A549 (cell line): ENCODE results near the gene RERE. TPM values are rescaled to one million over a fixed set of nuclear protein-coding genes. Genes with fewer than 3 reads are reported as not detected.

Experiments used
- ATAC-seq, 2 experiments: fragments of 200-7000 bp in 1 of 2; fragments of >200 bp in 1 of 2; cut with Nextera tagmentation in 1 of 2; cut with Tn5 transposase in 1 of 2; 3 replicates each; pipeline versions ENCODE4 v1.8.0 to v1.9.1; 2018 to 2020; ENCODE audit warnings: mild to moderate bottlenecking in 1 of 2, moderate library complexity in 1 of 2
- CTCF ChIA-PET: fragments of 300-600 bp; sonication (Branson Sonifier 250); formaldehyde crosslinking; extraction: SDS; loops from one replicate; lab custom pipeline; 2021; ENCODE audit warnings: antibody characterized with exemption, inconsistent platforms; lab: Yijun Ruan, JAX
- POLR2A ChIA-PET: fragments of 350-600 bp; formaldehyde crosslinking; extraction: SDS; loops from one replicate; lab custom pipeline; 2021; ENCODE audit warnings: antibody characterized with exemption, inconsistent platforms; lab: Yijun Ruan, JAX
- DNase-seq, 2 experiments: peaks; one replicate each; pipeline versions ENCODE4 v3.0.0 to v3.0.0-alpha.2; 2011 to 2016; ENCODE audit warnings: low read depth in 1 of 2, low spot score in 1 of 2
- FAIRE-seq: peaks from 2 replicates; lab custom pipeline; 2011; peaks lifted over from hg19 to GRCh38; lab: Jason Lieb, UNC
- H3K27ac ChIP-seq, 2 experiments: fragments of >200 bp; sonication (Bioruptor Twin); formaldehyde crosslinking; 3 replicates each; pipeline ENCODE4 v1.5.1; 2016 to 2017
- H3K4me1 ChIP-seq: fragments of >200 bp; sonication (Bioruptor Twin); formaldehyde crosslinking; 3 replicates; pipeline ENCODE4 v1.6.1; 2016
- H3K4me2 ChIP-seq: fragments of >200 bp; sonication (Bioruptor Twin); formaldehyde crosslinking; 3 replicates; pipeline ENCODE4 v1.6.1; 2016
- H3K4me3 ChIP-seq: fragments of >200 bp; sonication (Bioruptor Twin); formaldehyde crosslinking; 3 replicates; pipeline ENCODE4 v1.5.1; 2016
- H3K9me3 ChIP-seq: fragments of >200 bp; sonication (Bioruptor Twin); formaldehyde crosslinking; 3 replicates; pipeline ENCODE4 v1.6.1; 2016
- CBX2 ChIP-seq: fragments of 200-600 bp; sonication (generic); IDR thresholded peaks from 2 replicates; pipeline ENCODE4 v1.6.1; 2016; ENCODE audit warnings: low read depth, mild to moderate bottlenecking, borderline replicate concordance
- CBX8 ChIP-seq: fragments of 200-600 bp; sonication (generic); IDR thresholded peaks from 2 replicates; pipeline ENCODE4 v1.6.1; 2016
- CHD2 ChIP-seq: fragments of 150-350 bp; IDR thresholded peaks from 2 replicates; pipeline ENCODE4 v1.6.1; 2014; ENCODE audit warnings: low read length; ENCODE audit not compliant: partially characterized antibody
- FOSL2 ChIP-seq, 2 experiments: fragments of 450-650 bp in 1 of 2; fragments of >200 bp in 1 of 2; sonication (Bioruptor Twin) in 1 of 2; formaldehyde crosslinking; IDR thresholded peaks; 2 replicates each; pipeline versions ENCODE4 v1.5.0 to v1.6.1; 2016 to 2020; ENCODE audit warnings: mild to moderate bottlenecking in 1 of 2, moderate library complexity in 1 of 2
- FOXS1 ChIP-seq: fragments of 250-450 bp; sonication (Bioruptor Pico); IDR thresholded peaks from 2 replicates; pipeline ENCODE4 v1.5.0; 2020; ENCODE audit warnings: mild to moderate bottlenecking, moderate library complexity
- HOXB13 ChIP-seq: fragments of 250-450 bp; sonication (Bioruptor Pico); IDR thresholded peaks from 2 replicates; pipeline ENCODE4 v1.5.0; 2020; ENCODE audit warnings: low read depth, mild to moderate bottlenecking, moderate library complexity
- JUN ChIP-seq, 2 experiments: fragments of >200 bp; sonication (Bioruptor Twin); formaldehyde crosslinking; IDR thresholded peaks; 2 replicates in 1 of 2; 3 replicates in 1 of 2; pipeline ENCODE4 v1.6.1; 2016 to 2017
- KDM1A ChIP-seq: fragments of 200-600 bp; sonication (generic); IDR thresholded peaks from 2 replicates; pipeline ENCODE4 v1.6.1; 2016; ENCODE audit warnings: low read depth, mild to moderate bottlenecking
- KDM5A ChIP-seq: fragments of 200-600 bp; sonication (generic); IDR thresholded peaks from 2 replicates; pipeline ENCODE4 v1.6.1; 2016; ENCODE audit warnings: antibody characterized with exemption, mild to moderate bottlenecking
- MAZ ChIP-seq: fragments of 150-350 bp; IDR thresholded peaks from 2 replicates; pipeline ENCODE4 v1.6.1; 2014; ENCODE audit warnings: antibody characterized with exemption, low read depth, low read length, borderline replicate concordance
- PHF8 ChIP-seq: fragments of 200-600 bp; sonication (generic); IDR thresholded peaks from 2 replicates; pipeline ENCODE4 v1.6.1; 2016; ENCODE audit warnings: low read depth, mild to moderate bottlenecking, antibody characterized with exemption, moderate library complexity, borderline replicate concordance
- POLR2A ChIP-seq: IDR thresholded peaks from 2 replicates; pipeline ENCODE4 v1.6.1; 2012; ENCODE audit warnings: mild to moderate bottlenecking, low read length
- RAD21 ChIP-seq, 2 experiments: fragments of >200 bp in 1 of 2; sonication (Bioruptor Twin) in 1 of 2; formaldehyde crosslinking in 1 of 2; IDR thresholded peaks in 1 of 2; conservative IDR thresholded peaks in 1 of 2; 2 replicates in 1 of 2; 3 replicates in 1 of 2; pipeline ENCODE4 v1.6.1; 2012 to 2018; ENCODE audit warnings: inconsistent platforms in 1 of 2
- RARB ChIP-seq: fragments of 250-450 bp; sonication (Bioruptor Pico); IDR thresholded peaks from 2 replicates; pipeline ENCODE4 v1.8.0; 2021; ENCODE audit warnings: mild to moderate bottlenecking, moderate library complexity
- RNF2 ChIP-seq: fragments of 200-600 bp; sonication (generic); IDR thresholded peaks from 2 replicates; pipeline ENCODE4 v1.6.1; 2016; ENCODE audit warnings: low read depth, mild to moderate bottlenecking, antibody characterized with exemption, moderate library complexity, borderline replicate concordance
- SREBF2 ChIP-seq: fragments of 450-650 bp; IDR thresholded peaks from 2 replicates; pipeline ENCODE4 v1.6.1; 2014; ENCODE audit warnings: mild to moderate bottlenecking, moderate library complexity
- TP53 ChIP-seq: fragments of 250-450 bp; sonication (Bioruptor Pico); IDR thresholded peaks from 2 replicates; pipeline ENCODE4 v1.5.0; 2021; ENCODE audit warnings: mild to moderate bottlenecking, moderate library complexity
- ZC3H11A ChIP-seq: fragments of 450-650 bp; IDR thresholded peaks from 2 replicates; pipeline ENCODE4 v1.6.1; 2014; ENCODE audit warnings: antibody characterized with exemption, mild to moderate bottlenecking
- ZNF302 ChIP-seq: fragments of 250-450 bp; sonication (Bioruptor Pico); IDR thresholded peaks from 2 replicates; pipeline ENCODE4 v1.9.0; 2021; ENCODE audit warnings: inconsistent platforms, mild to moderate bottlenecking, moderate library complexity
- WGBS: methylation state at CpG from one replicate; pipeline ENCODE4 v1.1.6; 2017; ENCODE audit errors: missing lambda C conversion rate; 5-methylcytosine and 5-hydroxymethylcytosine counted together
- polyA plus RNA-seq, 4 experiments: library from polyadenylated mRNA; depleted of rRNA in 3 of 4; stranded (reverse); fragments of >200 nt; fragmentation: RNase III in 1 of 4; extraction: RNeasy Plus Mini Kit Qiagen cat#74134 plus additional on column Dnase treatment in 1 of 4; gene quantifications; 2 replicates in 3 of 4; 3 replicates in 1 of 4; pipeline ENCODE4 v1.2.3, GENCODE V29; 2011 to 2017
- TF ChIP-seq, protein P1 (sequence below): fragments of >200 bp; sonication (Bioruptor Twin); formaldehyde crosslinking; IDR thresholded peaks from 3 replicates; pipeline ENCODE4 v1.6.1; 2016
- TF ChIP-seq, protein P2 (sequence below): fragments of 450-650 bp; IDR thresholded peaks from 2 replicates; pipeline ENCODE4 v1.6.1; 2014; ENCODE audit warnings: antibody characterized with exemption
- TF ChIP-seq, protein P3 (sequence below): fragments of 150-350 bp; IDR thresholded peaks from 2 replicates; pipeline ENCODE4 v1.6.1; 2014; ENCODE audit warnings: low read depth, mild to moderate bottlenecking, low read length
- TF ChIP-seq, protein P4 (sequence below): fragments of 200-600 bp; sonication (generic); IDR thresholded peaks from 2 replicates; pipeline ENCODE4 v1.6.1; 2016; ENCODE audit warnings: antibody characterized with exemption, mild to moderate bottlenecking, moderate library complexity

Gene RERE
- polyA plus RNA-seq, 2 of the 4 experiments (the other 2 are of a cell fraction), result 12.6 to 28.6 TPM

DNA sequence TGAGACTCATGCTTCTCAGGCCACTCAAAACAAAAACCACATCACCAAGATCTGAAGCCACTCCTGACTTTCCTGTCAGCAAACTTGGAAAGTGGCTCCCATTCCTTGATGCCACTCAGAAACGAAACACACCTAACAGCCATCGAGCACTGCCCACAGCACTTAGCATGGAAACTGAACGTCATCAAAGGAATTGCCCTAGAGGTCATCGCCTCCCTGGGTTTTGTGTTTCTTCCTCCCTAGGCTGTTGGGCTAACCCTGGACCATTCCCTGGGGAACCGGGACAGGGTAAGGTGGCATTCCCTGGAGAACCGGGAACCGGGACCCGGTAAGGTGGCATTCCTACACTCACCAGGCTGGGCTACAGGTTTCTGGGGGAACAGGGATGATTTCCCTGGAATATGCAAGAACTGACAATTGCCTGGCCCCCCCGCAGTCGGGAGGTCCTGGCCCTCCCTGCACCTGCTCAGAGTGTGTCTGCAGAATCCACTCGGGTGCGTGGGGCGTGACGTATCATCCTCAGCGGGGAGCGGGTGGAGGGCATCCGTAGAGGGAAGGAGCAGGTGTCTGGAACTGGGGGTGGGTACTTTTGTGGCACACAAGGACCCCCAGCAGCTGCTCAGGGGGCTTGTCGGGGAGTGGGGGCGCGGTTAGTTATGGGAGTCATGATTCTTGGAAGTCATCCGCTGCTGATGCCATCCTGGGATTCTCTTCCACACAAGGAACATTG lies 469.2 kb downstream of the RERE start:
- H3K4me1 ChIP-seq, result peaks cover 22% of the 10 kb centered on the region
- H3K4me2 ChIP-seq, result peak overlapping the region; percentile 27; the same call in 1 of the 3 replicates
- WGBS, result 64% methylated on average over 16 of the region's 21 CpGs
- FAIRE-seq (no peak), DNase-seq (no peak), ATAC-seq (no peak)
- H3K27ac ChIP-seq, result peak overlapping the region; percentile 73 to 82; a peak in 5 of 6 replicates
- ChIA-PET CTCF (interaction anchor here (0.8 to 7.8 kb wide), 17 partner anchors 10 to 377 kb away, joined by 3 to 76 read pairs (median 7); no protein-coding TSS in a partner anchor), POLR2A (no interaction called here)
- TF ChIP-seq RARB (CRISPR knock-in tag), result no peak
- no peak for TF ChIP-seq RNF2
- TF ChIP-seq RAD21 (conservative IDR thresholded peaks at IDR 0.05 in 1 of 2, IDR thresholded peaks at IDR 0.05 in 1 of 2), result no peak
- TF ChIP-seq HOXB13 (CRISPR knock-in tag), result no peak
- no peak for TF ChIP-seq TP53 (CRISPR knock-in tag)
- no peaks in the 10 kb centered on the region for H3K9me3 ChIP-seq
- no peak overlapping the region for H3K4me3 ChIP-seq

DNA sequence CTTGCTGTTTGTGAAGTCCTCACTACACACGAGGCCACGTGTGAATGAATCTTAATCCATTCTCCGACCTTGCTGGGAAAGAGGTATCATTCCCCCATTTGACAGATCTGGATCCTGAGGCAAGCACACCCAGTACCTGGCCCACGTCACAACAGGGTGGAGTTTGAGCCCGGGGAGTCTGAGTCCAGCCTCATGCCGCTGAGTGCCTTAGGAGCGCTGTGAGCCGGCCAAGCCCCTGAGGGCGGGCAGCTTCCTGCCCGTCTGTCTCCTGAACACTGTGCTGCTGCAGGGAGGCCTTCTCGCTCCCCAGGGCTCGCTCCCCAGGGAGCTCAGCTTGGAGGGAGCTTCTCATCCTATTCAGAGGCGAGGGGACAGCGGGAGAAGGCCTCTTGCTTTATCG lies 469.8 kb downstream of the RERE start:
- CTCF ChIA-PET, result interaction anchor here (0.6 to 7.8 kb wide), 11 partner anchors 10 to 672 kb away, joined by 3 to 75 read pairs (median 7); no protein-coding TSS in a partner anchor
- TF ChIP-seq MAZ, result no peak
- TF ChIP-seq SREBF2, result no peak
- TF ChIP-seq CBX8, result no peak
- TF ChIP-seq ZNF302 (CRISPR knock-in tag), result no peak
- no peak for TF ChIP-seq KDM1A
- no peak for TF ChIP-seq CBX2
- TF ChIP-seq CHD2, result no peak
- TF ChIP-seq, protein P1, sequence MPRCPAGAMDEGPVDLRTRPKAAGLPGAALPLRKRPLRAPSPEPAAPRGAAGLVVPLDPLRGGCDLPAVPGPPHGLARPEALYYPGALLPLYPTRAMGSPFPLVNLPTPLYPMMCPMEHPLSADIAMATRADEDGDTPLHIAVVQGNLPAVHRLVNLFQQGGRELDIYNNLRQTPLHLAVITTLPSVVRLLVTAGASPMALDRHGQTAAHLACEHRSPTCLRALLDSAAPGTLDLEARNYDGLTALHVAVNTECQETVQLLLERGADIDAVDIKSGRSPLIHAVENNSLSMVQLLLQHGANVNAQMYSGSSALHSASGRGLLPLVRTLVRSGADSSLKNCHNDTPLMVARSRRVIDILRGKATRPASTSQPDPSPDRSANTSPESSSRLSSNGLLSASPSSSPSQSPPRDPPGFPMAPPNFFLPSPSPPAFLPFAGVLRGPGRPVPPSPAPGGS, result no peak
- no peak for TF ChIP-seq ZC3H11A
- TF ChIP-seq POLR2A, result no peak
- no peak for TF ChIP-seq FOSL2 (IDR thresholded peaks at IDR 0.05)
- TF ChIP-seq FOSL2 (CRISPR knock-in tag; IDR thresholded peaks at IDR 0.05), result no peak
- TF ChIP-seq FOXS1 (CRISPR knock-in tag), result no peak
- TF ChIP-seq, protein P2, sequence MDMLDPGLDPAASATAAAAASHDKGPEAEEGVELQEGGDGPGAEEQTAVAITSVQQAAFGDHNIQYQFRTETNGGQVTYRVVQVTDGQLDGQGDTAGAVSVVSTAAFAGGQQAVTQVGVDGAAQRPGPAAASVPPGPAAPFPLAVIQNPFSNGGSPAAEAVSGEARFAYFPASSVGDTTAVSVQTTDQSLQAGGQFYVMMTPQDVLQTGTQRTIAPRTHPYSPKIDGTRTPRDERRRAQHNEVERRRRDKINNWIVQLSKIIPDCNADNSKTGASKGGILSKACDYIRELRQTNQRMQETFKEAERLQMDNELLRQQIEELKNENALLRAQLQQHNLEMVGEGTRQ, result no peak
- TF ChIP-seq KDM5A, result no peak
- TF ChIP-seq JUN (IDR thresholded peaks at IDR 0.05), result no peak
- no peak for TF ChIP-seq PHF8
- TF ChIP-seq, protein P3, sequence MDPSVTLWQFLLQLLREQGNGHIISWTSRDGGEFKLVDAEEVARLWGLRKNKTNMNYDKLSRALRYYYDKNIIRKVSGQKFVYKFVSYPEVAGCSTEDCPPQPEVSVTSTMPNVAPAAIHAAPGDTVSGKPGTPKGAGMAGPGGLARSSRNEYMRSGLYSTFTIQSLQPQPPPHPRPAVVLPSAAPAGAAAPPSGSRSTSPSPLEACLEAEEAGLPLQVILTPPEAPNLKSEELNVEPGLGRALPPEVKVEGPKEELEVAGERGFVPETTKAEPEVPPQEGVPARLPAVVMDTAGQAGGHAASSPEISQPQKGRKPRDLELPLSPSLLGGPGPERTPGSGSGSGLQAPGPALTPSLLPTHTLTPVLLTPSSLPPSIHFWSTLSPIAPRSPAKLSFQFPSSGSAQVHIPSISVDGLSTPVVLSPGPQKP, result no peak
- TF ChIP-seq, protein P4, sequence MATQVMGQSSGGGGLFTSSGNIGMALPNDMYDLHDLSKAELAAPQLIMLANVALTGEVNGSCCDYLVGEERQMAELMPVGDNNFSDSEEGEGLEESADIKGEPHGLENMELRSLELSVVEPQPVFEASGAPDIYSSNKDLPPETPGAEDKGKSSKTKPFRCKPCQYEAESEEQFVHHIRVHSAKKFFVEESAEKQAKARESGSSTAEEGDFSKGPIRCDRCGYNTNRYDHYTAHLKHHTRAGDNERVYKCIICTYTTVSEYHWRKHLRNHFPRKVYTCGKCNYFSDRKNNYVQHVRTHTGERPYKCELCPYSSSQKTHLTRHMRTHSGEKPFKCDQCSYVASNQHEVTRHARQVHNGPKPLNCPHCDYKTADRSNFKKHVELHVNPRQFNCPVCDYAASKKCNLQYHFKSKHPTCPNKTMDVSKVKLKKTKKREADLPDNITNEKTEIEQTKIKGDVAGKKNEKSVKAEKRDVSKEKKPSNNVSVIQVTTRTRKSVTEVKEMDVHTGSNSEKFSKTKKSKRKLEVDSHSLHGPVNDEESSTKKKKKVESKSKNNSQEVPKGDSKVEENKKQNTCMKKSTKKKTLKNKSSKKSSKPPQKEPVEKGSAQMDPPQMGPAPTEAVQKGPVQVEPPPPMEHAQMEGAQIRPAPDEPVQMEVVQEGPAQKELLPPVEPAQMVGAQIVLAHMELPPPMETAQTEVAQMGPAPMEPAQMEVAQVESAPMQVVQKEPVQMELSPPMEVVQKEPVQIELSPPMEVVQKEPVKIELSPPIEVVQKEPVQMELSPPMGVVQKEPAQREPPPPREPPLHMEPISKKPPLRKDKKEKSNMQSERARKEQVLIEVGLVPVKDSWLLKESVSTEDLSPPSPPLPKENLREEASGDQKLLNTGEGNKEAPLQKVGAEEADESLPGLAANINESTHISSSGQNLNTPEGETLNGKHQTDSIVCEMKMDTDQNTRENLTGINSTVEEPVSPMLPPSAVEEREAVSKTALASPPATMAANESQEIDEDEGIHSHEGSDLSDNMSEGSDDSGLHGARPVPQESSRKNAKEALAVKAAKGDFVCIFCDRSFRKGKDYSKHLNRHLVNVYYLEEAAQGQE, result no peak
- no peak for TF ChIP-seq HOXB13 (CRISPR knock-in tag)
- TF ChIP-seq, all 56 proteins: peak for 0
- ATAC-seq (no peak), DNase-seq (no peak), FAIRE-seq (no peak)
- Histone ChIP-seq H3K4me2 (no peak overlapping the region), H3K4me3 (no peak overlapping the region), H3K4me1 (peaks cover 27% of the 10 kb centered on the region), H3K27ac (peak overlapping the region; percentile 73 to 82; a peak in 4 of 6 replicates), H3K9me3 (no peaks in the 10 kb centered on the region)
- POLR2A ChIA-PET, result no interaction called here
- 93% methylated on average over 10 of the region's 15 CpGs for WGBS
